ENCODE data around the gene BRI3BP.

The BRI3BP gene, protein sequence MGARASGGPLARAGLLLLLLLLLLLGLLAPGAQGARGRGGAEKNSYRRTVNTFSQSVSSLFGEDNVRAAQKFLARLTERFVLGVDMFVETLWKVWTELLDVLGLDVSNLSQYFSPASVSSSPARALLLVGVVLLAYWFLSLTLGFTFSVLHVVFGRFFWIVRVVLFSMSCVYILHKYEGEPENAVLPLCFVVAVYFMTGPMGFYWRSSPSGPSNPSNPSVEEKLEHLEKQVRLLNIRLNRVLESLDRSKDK

DNA sequence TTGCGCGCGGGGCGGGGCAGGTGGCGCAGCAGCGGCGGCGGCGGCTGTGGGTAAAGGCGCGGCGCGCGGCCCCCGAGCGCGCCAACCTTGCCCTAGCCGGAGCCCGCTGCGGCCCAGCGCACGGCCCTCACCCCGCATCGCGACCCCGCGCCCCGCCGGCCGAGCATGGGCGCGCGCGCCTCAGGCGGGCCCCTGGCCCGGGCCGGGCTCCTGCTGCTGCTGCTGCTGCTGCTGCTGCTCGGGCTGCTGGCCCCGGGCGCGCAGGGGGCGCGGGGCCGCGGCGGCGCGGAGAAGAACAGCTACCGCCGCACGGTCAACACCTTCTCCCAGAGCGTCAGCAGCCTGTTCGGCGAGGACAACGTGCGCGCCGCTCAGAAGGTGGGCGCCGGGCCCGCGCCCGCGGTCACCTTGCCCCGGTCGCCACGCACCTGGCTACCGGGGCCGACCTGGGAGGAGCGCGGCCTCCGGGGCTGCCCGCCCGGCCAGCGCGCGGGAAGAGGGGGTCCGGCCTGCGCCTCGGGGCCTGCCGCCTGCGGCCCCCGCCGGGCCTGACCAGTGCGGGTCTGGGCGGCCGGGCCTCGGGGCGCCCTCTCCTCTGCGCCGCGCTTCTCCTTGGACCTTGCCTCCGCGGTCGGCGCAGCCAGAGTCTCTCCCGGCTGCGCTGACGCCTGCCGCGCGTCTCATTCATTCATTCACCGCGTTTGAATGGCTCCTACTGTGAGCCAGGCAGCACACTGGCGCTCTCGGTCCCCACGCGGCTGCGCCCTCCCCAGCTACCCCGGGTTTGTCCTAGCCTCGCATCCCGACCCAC, at the start of gene BRI3BP:
Gene BRI3BP (plus strand): TSS at position 20 of the 811 bp plus-strand sequence. CDS start 146 bp downstream, at position 166.
- DNase-seq (ENCODE audit: low read depth), result no peak

DNA sequence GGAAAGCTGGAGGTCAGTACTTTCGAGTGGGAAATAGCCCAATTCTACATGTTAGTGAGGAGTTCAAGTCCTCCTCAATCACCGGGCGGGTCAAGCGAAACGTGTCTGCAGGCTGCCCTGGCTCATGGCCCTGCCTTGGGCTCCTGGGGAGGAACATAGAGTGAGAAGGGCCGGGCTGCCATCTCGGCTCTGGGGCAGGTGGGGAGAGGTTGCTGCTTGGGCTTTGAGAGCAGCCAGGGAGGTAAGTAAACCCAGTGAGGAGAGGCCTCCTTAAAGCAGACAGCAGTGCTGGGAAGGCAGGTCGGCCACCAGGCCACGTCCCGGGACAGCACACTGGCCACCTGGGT, 47.0 kb upstream of the BRI3BP start:
- no peak for DNase-seq (ENCODE audit: low read depth)

DNA sequence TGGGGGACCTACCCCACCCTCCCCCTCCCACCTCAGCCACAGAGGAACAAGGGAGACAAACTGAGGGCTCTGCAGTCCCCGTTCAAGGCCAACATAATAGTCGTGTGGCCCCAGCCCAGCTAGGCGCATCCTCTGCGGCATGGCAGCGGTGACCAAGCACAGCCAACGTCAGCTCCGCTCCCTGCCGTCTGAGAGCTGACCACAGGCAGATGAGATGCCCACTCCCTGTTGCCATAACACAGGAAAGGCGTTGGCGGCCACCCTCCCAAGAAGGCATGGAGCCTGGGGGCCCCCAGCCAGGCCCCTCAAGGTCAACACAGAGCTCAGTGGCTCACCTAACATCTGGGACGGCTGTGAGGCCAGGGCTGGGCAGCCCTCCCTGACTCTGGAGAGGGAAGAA, 46.4 kb upstream of the BRI3BP start:
- DNase-seq (ENCODE audit: low read depth), result no peak

DNA sequence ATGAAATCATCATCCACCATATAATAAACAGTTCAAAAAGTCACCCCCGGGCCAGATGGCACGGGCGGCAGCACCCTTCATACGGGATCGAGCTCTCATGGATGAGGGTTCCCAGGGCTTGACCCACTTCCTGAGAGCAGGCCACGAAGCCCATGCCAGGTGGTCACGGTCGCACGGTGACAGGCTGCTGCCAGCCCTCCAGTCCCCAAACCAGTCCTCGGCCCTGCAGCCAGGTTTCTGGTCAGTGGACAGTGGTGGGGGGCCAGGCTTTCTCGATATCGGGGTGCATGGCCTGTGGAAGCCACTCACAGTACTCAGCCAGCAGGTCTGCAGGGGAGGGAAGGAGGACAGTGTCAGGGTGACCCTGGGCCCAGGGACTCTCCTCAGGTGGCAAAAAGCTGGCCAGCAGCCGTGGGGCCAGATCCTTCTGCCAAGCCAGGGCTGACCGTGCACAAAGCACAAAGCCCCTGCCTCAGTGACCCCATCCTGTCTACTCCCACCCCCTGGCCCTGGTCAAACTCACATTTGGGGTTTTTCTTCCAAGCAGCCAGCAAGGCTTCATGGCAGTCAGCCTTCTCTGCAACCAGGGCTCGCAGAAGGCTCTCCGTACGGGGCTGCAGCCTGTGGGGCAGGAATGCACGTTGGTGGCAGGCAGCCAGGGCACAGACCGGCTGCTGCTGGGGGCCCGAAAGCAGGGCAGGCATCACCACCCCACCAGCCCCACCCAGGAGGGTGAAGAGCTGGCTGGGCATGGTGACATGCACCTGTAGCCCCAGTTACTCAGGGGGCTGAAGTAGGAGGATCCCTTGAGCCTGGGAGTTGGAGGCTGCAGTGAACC, 45.7 kb upstream of the BRI3BP start:
- DNase-seq (ENCODE audit: low read depth), result no peak

DNA sequence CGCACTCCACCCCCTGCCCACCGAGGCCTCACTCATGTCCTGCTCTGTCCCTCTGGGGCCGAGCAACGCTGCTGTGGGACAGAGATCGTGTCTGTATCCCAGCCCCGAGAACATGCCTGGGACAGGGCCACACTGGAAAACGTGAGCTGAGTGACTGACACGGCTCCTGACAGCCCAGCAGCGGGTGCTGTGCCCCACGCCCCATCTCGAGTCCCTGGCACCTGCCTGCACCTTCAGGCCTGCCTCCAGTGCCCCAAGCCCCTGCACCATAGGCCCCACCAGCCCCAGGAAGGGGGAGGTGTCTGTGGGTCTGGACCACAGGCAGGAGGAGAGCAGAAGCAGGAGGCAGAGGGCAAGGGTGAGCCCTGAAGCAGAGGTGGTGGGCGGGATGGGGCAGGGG, 44.4 kb upstream of the BRI3BP start:
- DNase-seq (ENCODE audit: low read depth), result no peak

DNA sequence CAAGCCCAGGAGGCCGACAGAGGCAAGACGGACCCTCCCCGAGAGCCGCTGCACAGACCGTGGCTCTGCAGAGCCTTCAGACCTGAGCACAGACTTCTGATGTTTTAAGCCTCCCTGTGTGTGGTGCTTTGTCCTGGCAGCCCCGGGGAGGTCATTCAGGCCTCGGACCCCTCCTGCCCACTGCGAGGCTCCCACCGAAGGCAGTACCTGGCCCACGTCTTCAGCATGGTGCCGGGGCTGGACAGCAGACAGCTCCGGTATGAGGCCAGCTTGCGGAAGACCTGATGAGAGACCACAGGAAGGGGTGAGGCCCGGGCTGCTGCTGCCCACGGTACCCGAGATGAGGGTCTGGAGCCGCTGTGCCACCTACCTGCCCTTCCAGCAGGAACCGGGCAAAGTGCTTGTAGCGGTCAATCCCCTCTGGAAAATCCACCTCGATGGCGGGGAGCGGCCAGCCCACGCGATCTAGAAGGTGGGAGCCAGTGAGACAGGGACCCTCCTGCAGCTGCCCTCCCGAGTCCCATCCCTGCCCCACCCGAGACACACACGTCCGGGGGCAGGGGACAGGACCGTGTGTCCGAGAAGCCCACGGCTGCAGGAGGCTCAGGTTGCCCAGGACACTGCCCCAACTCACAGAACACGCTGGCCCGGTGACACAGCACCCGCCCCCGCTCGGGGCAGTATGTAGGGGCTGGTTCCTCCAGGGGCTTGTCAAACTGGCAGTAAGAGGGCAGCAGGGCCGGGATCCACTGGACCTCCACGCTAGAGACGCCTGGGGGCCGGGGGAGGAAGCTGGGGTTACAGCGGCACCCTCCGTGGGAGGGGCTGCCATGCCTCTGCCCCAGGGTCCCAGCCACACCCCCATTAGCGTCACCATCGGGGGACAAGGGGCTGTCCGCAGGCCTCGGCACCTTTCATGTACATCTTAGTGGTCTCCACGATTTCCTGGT, 43.4 kb upstream of the BRI3BP start:
- DNase-seq (ENCODE audit: low read depth), result no peak

DNA sequence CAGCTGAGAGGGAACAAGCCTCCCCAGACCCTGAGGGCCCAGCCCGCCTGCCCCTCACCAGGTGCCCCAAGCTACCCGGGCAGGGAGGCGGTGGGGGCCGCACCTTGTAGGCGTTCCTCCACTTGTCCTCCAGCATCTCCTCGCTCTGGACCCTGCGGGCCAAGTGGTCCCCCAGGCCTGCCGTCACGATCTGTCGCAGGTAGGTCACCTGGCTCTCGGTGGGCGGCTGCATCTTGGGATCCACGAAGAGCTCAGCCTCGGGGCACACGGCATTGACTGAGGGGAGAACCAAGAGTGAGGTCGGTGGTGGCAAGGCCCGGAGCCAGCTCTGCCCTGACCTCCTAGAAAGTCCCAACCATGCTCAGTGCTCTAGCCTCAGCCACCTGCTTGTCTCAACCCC, 41.1 kb upstream of the BRI3BP start:
- DNase-seq (ENCODE audit: low read depth), result no peak

DNA sequence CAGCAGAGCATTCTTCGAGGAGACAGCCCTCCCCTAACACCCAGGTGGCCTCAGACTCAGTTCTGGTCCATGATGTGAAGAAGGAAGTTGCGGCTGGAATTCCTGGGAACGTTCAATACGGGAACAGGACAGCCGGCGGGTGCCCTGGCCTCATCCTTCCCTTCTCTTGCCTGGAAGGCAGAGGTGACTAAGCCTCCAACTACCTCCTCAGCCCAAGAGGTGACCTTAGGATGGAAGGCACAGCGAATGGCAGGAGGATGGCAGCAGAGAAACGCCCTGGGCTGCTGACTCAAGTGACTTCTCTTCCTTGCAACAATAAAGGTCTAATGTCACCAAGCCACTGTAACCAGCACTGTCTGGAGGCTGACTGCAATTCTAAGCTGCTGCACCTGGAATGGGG, 40.6 kb upstream of the BRI3BP start:
- DNase-seq (ENCODE audit: low read depth), result no peak

DNA sequence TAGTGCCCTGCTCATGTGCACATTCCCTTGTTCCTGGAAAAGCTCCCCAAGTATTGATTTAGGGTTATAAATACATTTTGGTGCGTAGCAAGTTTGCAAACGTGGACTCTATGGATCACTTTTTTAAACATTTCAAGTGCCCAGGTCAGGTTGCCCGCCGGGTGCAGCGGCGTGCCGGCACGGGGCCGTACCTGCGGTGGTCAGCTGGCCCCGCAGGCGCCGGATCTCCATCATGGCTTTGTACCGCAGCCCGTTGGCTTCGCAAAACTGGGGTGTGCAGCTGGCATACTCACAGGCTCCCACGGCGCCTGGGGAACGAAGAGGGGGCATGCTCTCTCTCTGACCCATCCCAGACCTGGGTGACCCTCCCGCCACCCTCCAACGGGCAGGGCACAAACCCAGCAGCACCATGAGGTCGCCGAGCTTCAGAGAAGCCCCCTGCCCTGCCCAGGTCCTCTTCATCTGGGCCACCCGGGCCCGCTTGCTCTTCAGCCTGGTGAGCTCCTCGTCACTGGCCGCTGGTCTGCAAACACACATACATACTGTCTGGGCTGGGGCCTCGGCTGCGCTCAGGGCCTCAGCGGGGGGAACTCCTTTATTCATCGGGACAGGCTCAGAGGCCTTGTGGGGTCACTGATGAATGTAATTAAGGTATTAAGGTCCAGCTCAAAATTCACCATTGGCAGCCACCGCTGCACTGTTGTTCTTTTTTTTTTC, 39.6 kb upstream of the BRI3BP start:
- DNase-seq (ENCODE audit: low read depth), result no peak

DNA sequence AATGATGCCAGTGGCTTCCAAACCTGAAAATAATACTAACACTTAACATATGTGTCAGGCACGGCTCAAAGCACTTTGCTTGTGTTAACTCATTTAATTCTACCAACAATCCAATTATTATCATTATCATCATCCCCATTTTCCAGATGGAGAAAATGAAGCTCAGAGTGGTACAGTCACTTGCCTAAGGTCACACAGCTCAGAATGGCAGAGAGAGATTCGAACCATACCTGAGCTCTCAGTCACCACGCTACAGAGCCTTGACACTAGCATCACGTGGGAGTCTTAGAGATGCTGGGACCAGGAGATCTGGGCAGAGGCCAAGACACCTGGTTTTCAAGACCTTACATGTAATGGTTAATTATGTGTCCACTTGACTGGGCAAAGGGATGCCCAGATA, 38.7 kb upstream of the BRI3BP start:
- no peak for DNase-seq (ENCODE audit: low read depth)

DNA sequence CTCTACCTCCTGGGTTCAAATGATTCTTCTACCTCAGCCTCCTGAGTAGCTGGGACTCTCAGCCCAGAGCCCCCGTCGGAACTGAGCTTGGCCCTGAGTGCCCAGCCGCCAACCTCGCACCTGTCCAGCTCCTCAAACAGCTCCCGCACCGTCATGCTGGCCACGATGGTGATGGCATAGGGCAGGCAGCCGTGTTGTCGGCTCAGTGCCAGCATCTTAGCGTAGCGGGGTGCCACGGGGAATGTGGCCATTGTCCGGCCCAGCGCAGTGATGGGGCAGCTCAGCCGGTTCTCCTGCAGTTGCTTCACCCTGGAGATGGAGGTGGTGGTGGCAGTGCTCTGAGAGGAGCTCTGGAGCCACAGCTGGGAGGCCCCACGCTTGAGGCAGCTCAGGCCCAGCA, 36.9 kb upstream of the BRI3BP start:
- no peak for DNase-seq (ENCODE audit: low read depth)

DNA sequence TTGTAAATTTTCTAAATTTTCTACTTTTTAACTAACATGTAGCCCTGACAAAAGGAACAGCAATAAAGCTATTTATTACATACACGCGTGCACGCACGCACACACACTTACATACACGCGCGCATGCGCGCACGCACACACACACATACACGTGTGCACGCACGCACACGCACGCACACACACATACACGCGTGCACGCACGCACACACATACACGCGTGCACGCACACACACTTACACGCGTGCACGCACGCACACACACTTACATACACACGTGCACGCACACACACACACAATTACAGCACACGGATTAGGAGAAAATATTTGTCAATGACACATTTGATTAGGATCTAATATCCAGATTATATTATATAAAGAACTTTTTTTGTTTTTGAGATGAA, 32.4 kb upstream of the BRI3BP start:
- no peak for DNase-seq (ENCODE audit: low read depth)

DNA sequence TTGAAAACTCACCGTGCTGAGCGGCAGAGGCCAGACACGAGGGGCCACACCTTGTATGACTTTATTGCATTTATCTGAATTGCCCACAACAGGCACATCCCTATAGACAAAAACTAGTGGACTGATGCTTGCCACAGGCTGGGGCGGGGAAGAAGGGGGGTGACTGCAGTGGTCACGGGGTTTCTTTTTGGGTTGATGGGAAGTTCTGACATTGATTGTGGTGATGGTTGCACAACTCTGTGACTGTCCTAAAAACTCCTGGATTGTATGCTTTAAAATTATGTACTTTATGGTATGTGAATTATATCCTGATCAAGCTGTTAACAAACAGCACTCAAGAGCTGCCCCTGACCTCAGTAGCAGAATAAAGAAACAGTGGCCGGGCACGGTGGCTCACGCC, 30.2 kb upstream of the BRI3BP start:
- DNase-seq (ENCODE audit: low read depth), result no peak

DNA sequence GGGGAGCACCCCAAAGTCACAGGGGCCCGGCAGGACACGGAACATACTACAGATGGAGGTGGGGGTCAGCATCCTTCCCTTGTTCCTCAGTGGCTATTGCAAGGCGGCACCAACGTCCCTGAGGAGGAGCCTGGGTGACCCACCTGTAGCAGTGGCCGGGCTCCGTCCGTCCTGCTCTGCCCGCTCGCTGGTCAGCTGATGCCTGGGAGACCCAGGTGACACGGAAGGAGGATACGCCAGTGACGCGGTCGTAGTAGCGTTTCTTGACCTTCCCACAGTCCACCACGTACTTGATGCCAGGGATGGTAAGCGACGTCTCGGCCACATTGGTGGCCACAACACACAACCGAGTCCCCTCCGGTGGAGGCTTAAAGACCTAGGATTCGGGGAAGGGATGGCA, 29.2 kb upstream of the BRI3BP start:
- no peak for DNase-seq (ENCODE audit: low read depth)

DNA sequence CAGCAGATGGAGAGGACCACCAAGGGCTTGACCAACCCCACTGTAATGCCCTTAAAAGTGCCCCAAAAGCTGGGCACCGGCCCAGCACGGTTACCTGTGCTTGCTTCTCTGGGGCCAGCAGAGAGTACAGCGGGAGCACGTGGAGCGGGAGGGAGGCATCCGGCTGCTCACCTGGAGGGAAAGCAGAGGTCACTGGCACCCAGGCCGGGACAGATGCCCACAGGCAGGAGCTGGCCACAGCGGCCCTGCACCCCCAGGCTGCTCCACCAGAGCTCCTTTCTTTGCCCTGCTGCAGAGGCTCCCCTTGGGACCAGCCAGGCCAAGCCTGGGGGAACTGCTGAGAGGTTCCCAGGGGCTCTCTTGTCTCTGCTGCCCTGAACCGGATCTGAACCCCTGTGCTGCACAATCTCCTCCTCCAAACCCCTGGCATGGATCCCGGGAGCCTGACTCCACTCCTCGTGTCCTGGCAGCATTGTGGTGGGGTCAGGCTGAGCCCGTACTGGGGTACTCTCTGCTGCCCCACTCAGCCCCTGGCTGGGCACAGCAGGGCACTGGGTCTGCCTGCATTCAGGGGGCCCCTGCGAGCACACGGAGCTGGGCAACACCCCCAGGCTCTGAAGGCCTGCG, 28.5 kb upstream of the BRI3BP start:
- no peak for DNase-seq (ENCODE audit: low read depth)

DNA sequence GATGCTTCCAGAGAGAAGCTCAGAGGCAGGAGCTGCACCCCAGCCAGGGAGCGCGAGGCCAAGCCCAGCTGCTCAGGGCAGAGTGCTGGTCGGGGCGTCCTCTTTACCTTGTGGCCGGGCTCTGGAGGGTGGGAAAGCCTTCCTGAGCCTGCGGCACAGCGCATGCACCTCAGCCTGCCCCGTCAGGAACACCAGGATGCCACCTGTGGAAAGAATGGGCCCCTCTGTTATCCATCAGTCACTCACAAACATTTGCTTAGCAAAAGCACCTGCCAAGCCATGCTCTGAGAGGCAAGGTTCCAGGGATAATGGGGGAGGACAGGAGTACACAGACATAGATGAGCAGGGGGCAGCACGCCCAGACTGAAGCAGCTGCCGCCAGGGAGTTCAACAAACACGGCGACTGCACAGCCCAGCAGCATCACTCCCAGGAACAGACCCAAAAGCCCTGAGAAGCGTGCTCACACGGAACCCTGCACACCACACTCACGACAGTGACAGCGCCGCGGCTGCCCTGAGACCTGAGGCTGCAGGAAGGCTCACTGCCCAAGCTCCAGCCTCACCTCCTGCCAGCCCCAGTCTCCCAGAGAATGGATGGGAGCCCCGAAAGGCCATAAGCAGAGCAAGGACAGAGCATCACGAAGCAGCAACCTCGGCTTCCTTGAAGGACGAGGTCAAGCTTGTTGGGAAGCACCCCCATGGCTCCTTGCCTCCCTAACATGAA, 26.3 kb upstream of the BRI3BP start:
- DNase-seq (ENCODE audit: low read depth), result no peak

DNA sequence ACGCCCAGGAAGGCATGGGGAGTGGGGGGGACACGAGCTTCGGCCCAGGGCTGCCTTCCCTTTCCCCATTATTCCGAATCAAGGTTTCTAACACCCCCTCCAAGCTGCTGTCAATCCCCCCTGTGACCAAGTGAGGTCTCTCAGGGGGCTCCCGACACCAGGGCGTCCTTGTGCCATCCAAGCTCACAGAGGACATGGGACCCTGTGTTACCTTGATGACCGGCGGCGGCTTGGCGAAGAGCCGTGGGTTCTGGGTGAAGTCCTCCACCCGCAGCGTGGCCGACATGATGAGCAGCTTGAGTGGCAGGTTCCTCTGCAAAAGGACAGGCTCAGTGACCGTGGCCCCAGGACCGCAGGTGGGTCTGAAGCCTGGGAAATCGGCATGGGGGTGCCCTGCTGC, 24.8 kb upstream of the BRI3BP start:
- no peak for DNase-seq (ENCODE audit: low read depth)

DNA sequence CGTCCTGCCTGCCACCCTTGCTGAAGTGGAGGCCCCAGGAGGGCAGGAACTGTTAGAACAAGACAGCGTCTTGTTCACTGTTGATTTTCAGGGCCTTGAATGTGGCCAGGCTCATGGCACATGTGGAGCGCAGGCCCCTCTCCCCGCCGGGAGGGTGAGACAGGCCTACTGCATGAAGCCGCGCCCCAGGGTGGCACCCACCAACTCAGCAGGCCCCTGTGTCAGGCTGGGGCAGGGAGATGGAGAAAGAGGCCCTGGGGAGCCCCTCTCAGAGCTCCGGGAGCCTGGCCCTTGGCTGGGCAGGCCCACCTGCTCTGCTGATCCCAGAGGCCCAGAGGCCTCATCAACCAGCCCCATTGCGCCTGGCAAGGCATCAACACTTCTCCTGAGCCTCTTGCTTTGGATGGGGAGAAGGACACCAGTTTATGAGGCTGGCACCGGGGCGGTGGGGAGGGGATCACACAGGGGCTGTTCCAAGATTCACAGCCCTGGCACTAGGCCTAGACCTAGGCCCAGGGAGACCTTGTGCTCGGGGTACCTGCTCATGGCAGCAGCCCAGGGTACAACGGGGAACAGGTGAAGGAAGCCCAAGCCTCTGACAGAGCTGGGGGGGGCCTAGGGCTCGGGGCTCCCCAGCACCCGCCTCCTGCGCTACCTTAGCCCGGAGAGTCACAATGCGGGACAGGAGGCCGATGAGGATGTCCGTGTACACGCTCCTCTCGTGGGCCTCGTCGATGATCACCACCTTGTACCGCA, 22.6 kb upstream of the BRI3BP start:
- no peak for DNase-seq (ENCODE audit: low read depth)

DNA sequence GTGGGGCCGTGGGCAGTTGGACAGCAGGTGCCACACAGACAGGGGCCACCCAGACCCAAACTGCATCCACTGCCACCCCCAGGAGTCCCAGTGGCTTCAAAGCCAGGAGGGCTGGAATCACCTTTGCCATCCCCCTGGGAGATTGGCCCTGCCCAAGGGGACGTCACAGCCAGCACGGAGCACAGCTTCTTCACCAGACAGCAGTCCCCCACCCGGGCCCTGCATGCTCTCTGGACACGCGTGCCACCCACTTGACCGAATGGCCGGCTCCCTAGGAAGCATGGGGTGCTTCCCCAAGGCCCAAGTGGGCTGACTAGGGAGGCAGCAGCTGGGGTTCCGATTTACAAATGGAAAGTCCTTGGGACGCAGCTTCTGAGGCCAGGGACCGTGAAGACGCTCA, 21.8 kb upstream of the BRI3BP start:
- DNase-seq (ENCODE audit: low read depth), result no peak

Data from T-helper 22 cell (primary cell).